ENCODE data around the gene KDM4C.

KDM4C gene

GRCh38 chr9:7148243-7148765, 390.5 kb downstream of the KDM4C start:
- no peak for DNase-seq

- DNase-seq: no peak
These were observed 391.5 kb downstream of the KDM4C start for GRCh38 chr9:7149258-7149657.

GRCh38 chr9:7150153-7150890, 392.5 kb downstream of the KDM4C start:
- peak; percentile 17 for DNase-seq

- DNase-seq: no peak
These were observed 395.4 kb downstream of the KDM4C start for GRCh38 chr9:7153134-7153533.

- DNase-seq: no peak
These were observed 395.8 kb downstream of the KDM4C start for GRCh38 chr9:7153566-7153965.

- DNase-seq: no peak
These were observed 396.3 kb downstream of the KDM4C start for GRCh38 chr9:7154003-7154619.

- DNase-seq: no peak
These were observed 396.9 kb downstream of the KDM4C start for GRCh38 chr9:7154650-7155049.

GRCh38 chr9:7161469-7161868, 403.7 kb downstream of the KDM4C start:
- no peak for DNase-seq

- DNase-seq: no peak
These were observed 406.2 kb downstream of the KDM4C start for GRCh38 chr9:7163932-7164331.

- no peak for DNase-seq
These were observed 406.9 kb downstream of the KDM4C start for GRCh38 chr9:7164440-7165330.

- DNase-seq: no peak
These were observed 407.7 kb downstream of the KDM4C start for GRCh38 chr9:7165331-7165975.

GRCh38 chr9:7166074-7166473, 408.3 kb downstream of the KDM4C start:
- DNase-seq: no peak

GRCh38 chr9:7169717-7170389, 412.1 kb downstream of the KDM4C start:
- no peak for DNase-seq

- DNase-seq: no peak
These were observed 413.8 kb downstream of the KDM4C start for GRCh38 chr9:7171396-7172153.

GRCh38 chr9:7172154-7173115, 414.7 kb downstream of the KDM4C start:
- no peak for DNase-seq

- no peak for DNase-seq
These were observed 415.4 kb downstream of the KDM4C start for GRCh38 chr9:7173139-7173538.

- no peak for DNase-seq
These were observed 416.5 kb downstream of the KDM4C start for GRCh38 chr9:7174301-7174700.

- DNase-seq: no peak
These were observed 417.1 kb downstream of the KDM4C start for GRCh38 chr9:7174884-7175283.

- DNase-seq: no peak
These were observed 418.8 kb downstream of the KDM4C start for GRCh38 chr9:7176561-7176960.

GRCh38 chr9:7177383-7177782, 419.6 kb downstream of the KDM4C start:
- no peak for DNase-seq
